ENCODE data around the gene NTM.

DNA sequence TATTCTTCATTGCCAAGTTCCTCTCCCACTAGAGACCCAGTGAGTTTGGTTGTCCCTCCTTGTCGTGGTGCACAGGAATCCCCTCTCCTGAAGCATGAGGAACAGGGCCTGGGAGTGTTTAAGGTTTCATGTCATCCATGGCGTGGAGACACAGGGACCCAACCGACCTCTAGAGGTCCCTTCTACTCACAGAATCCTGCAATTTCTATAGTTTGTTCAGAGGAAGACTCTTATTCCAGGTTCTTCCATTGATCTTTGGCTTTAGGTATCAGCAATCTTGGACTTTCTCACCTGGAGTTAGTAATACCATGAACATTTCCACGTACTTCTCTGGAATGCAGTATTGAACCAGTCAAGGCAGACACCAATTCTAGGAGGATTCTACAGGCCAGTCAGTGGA is 548.2 kb downstream of the NTM start:
- TF ChIP-seq, protein P1, sequence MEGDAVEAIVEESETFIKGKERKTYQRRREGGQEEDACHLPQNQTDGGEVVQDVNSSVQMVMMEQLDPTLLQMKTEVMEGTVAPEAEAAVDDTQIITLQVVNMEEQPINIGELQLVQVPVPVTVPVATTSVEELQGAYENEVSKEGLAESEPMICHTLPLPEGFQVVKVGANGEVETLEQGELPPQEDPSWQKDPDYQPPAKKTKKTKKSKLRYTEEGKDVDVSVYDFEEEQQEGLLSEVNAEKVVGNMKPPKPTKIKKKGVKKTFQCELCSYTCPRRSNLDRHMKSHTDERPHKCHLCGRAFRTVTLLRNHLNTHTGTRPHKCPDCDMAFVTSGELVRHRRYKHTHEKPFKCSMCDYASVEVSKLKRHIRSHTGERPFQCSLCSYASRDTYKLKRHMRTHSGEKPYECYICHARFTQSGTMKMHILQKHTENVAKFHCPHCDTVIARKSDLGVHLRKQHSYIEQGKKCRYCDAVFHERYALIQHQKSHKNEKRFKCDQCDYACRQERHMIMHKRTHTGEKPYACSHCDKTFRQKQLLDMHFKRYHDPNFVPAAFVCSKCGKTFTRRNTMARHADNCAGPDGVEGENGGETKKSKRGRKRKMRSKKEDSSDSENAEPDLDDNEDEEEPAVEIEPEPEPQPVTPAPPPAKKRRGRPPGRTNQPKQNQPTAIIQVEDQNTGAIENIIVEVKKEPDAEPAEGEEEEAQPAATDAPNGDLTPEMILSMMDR (conservative IDR thresholded peaks at IDR 0.05; ENCODE audit: low read depth, low read length): peak; percentile 23; the same call in 1 of the 2 replicates
- TF ChIP-seq EZH2 (IDR thresholded peaks at IDR 0.05; ENCODE audit: borderline replicate concordance, low read depth, low read length, poor library complexity, severe bottlenecking): no peak
